NCI-H2227 treated with DMSO at 0.1 percent for 48 hours (cell line): ENCODE results near the gene FCN1.
"Not testable (repeated sequence)": the region's sequence is repeated elsewhere in the genome, so short reads cannot be mapped to it uniquely, and the experiment has no call there.

Source experiments
- DNase-seq: peaks from one replicate; lab custom pipeline; 2025; lab: John Stamatoyannopoulos, UW

FCN1 gene

DNA sequence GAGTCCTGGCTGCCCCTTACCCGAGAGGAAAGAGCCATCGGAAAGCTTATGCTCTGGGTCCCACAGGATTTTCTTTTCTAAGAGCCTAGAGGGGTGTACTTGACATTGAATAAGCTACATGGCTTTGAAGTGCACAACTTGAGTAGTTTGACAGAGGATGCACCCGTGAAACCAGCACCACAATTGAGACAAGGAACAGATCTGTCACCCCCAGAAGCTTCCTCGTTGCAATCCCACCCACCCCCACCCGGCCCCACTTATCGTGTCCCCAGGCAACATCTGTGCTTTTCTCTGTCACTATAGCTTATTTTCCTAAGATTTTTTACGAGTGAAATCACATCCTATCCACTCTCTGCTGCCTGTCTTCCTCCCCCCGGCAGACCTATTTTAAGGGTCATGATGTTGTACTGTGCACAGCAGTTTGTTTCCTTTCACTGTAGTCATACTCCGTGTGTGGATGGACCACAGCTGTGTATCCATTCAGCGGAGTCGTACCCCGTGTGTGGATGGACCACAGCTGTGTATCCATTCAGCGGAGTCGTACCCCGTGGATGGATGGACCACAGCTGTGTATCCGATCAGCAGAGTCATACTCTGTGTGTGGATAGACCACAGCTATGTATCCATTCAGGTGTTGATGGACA is 45.9 kb downstream of the FCN1 start:
- DNase-seq: no peak

DNA sequence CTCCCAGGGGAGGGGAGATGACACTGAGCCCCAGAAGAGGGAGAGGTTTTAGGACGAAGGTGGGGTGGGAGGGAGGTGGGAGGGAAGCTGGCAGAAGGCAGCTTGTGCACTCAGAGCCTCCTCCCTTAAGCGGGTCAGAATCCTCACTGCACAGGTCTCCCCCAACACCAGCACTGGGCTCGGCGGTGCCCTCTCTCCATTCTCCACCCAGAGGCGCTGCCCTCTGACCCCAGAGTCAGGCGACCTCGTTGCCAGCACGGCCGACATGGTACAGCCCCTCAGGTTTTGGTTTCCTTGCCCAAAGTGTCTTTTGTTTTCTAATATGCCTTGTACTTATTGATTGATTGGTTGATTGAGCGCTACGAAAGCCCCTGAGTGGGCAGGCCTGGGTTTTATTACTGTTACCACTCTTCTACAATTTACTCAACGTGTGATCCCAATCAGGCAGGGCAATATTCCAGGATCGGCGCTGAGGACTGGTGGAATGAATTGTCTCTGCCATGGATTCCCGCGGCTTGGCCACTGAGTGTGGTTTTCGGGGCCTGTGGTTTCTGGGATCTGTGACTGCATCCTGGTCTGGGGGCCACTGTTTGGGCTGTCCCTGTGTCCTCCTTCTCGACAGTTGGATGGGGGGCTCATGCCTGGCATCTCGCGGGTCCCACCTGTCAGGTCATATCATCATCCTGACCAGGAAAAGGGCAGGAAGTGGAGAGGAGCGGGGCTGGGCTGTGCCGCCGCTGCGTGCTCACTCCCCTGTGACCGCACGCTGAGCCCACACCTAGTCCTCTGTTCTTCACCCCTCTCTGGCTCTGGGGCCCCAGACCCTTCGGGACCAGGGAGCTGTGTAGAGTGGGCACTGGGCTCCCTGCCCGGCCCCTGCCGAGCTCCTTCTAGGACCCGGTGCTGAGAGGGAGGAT is 46.7 kb downstream of the FCN1 start:
- DNase-seq: no peak

DNA sequence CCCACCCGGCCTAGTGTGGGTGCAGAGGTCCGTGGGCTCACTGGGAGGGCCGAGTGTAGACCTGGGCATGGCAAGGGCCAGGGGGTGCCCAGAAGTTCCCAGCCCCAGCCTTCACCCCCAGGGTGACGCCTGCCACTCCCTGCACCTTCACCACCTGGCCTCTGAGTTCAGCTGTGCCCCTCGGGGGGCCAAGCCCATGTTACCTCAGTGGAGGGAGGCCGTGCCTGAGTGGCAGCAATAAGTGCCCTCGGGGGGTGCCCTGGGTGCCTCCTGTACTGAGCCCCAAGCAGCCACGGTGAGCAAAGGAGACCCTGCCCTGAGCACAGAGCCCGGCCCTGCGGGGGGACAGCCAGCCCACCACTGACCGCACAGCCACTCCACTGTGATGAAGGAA is 47.4 kb downstream of the FCN1 start:
- no peak for DNase-seq

DNA sequence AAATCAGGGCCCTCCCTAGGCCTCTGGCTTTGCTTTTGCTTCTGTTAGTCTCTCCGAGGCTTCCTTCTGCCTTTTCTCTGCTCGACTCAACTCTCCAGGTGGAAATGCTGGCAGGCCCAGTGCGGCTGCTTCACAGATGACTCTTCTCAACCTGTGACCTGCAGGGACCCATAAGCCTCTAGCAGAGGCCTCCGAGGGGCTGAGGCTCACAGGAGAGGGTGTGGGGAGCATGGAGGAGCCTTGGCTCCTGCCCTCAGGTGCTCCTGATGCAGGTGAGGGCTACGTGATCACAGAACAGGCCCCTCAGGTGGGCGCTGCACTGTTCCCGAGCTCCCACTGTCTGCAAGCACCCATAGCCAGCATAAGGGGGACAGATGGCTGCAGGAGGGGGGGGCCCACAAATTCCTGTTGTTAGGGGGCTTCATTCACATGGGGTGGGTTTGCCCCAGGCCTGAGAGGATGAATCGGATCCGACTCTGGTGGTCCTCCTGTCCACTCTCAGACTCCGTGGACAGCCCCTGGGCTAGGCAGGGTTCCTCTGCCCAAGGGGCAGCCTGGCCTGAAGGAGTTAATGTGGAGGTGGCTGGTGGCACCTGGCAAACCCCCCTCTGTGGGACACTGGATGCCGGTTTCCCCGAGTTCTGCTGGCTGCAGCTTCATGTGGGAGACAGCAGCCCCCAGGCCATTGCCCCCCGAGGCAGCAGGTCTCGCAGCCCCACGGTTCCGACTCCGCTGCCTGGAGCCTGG is 48.0 kb downstream of the FCN1 start:
- DNase-seq: no peak

DNA sequence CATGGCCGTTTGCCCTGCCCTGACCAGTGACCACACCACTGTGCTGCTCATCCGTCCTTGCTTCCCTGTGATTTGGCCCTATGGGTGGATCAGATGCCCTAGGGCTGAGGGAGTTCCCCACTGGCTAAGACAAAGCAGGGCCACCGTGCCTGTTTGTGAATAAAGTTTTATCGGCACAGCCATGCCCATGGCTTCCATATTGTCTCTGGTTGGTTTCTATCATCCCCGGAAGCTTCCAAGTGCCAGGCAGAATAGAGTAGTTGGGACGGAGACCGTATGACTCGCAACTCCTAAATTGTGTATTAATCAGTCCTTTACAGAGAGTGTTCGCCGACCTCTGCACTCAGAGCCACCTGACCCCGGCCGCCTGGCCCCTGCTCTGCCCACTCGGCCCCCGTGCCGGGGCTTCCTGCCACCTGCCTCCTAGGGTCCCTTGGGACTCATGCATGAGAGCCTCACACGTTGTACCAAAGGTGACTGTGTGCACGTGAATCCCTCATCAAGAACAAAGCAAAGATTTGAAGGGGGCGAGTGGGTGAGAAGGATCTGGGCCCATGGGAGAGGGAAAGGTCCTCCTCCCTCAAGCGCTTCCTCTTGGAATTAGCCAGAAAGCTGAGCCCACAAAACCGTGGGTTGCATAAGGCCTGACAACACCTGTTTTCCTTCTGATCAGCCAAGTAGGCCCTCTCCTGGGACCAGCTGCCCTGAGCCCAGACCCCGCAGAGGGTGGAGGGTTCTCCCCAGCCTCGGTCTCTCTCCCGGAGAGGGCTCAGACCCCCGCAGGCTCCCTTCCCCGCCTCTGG is 48.8 kb downstream of the FCN1 start:
- no peak for DNase-seq

DNA sequence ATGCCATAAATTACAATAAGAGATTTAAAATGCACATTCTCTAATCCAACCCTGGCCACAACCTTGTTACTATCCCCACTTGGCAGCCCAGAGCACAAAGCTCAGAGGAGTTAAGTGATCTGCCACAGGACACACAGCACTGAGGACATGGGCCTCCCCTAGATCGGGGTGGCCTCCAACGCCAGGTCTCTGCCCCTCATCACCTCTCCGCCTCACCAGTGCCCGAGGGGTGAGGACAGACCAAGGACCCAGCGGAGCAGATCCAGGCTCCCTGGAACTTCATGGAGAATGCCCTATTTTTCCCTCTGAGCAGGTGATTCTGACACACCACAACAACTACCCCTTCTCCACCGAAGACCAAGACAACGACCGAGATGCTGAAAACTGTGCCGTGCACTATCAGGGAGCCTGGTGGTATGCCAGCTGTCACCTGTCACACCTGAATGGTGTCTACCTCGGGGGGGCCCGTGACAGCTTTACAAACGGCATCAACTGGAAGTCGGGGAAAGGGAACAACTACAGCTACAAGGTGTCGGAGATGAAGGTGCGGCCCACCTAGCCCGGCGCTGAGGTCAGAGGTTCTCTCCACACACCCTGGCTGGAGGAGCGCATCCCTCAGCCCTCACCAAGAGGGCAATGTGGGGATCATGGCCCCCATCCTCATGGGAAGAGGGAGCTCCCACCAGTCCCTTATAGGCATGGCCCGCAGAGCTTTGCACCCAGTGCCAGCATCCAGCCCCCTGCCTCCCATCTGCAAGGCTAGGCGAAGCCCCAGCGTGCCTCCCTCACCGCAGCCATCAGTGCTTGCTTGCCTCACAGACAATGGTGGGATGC is 49.6 kb downstream of the FCN1 start:
- no peak for DNase-seq

DNA sequence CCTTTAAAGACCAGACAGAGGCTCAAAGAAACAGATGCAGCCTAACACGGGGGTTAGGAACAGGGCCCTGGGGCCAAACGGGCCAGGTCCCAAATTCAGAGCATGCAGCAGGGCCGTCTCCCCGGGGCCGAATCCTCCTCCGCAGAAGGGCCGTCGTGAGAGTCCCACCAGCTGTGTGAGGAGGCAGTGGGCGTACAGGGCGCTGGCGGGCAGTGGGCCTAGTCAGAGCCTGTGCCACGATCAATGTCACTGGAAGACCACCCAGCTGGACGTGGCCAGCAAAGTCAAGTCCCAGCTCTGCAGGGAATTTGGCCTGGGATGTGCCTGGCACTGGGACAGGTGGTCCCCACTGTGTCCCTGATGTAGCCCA is 52.9 kb downstream of the FCN1 start:
- DNase-seq: no peak

DNA sequence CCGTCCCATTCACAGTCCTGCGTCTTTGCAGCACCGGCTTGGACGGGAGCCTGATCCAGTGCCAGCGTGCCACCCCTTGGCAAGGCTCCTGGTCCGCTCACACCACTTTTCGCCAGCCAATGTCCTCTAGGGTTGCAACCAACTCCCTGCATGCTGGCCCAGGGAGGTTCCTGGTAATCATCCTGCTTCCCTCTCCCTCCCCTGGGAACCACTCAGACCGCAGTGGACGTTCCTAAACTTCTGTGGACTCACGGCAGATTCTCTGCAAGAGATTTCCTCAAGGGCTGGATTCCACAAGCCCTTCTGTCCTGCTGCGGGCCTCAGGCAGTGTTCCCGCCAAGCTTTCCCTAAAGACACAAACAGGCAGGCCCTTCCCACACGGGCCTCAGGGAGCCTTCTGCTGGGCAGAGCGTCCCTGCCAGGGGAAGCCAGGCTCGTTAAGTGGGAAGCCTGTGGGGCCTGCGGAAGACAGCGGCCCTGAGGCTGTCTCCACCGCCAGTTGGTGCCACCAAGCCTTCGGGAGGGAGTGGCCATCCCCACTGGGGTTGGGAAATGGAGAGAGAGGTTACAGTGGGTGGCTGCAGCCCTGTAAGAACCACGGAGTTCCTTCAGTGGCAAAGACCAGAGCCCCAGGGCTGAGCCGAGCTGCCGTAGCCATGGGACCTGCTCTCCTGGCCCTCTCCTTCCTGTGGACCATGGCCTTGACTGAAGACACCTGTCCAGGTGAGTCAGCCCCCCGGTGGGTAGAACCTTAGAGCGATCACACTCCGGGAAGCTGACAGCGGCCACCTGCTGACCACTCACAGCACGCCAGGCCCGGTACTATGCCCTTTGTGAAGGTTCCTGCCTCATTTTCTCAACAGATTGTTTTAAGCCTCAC is 53.5 kb downstream of the FCN1 start:
- DNase-seq: no peak

DNA sequence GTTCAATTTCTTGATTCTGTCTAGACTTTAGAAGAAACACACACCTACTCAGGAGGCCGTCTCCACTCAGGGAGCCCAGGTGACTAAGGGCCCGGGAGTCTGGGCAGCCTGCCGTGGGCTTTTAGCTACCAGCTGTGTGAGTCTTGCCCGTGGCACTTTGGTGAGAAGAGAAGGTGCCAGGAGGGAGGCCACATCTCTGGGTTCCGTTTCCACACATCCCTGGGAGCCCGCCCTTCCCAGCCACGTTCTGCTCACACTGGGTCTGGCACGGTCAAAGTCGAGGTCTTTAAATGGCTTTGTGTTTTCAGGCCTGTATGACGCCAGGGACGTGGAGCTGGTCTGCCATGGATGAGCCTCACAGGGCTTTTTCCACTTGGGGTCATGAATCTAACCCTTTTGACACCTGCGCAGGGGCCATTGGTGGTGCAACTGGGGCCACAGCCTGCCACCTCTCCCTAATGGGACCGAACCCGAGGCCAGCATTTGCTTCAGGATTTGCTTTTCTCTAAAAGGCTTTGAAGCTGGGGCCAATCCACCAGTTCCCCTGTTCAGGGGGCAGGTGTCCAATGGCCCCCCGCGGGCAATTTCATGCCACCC is 54.3 kb downstream of the FCN1 start:
- no peak for DNase-seq

DNA sequence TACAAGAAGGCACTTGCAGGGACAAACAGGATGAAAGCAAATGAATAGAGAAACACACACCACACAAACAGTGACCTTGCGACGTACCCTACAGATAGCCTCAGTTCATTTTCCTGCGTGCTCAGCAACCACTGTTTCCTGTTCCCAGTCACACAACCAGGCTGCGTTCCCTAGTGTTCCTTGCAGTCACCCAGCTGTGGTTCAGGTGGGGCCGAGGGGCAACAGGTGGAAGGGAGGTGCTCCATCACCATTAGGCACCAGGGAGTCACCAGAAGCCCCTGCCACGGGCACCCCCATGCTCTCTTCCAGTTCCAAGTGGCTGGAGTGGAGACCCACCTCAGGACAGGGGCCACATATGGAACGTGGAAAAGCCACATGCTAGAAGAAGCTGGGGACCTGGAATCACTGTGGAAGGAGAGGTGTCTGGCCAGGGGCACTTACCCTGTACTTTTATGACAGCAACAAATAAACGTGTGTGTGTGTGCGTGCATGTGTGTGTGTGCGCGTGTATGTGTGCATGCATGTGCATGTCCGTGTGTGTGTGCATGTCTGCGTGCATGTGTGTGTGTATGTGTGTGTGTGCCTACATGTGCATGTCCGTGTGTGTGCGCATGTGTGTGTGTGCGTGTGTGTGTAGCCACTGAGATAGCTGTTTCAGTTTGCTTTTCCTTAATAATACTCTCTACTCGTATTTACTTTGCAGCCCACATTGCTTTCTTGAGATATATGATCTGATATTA is 55.9 kb downstream of the FCN1 start:
- no peak for DNase-seq

DNA sequence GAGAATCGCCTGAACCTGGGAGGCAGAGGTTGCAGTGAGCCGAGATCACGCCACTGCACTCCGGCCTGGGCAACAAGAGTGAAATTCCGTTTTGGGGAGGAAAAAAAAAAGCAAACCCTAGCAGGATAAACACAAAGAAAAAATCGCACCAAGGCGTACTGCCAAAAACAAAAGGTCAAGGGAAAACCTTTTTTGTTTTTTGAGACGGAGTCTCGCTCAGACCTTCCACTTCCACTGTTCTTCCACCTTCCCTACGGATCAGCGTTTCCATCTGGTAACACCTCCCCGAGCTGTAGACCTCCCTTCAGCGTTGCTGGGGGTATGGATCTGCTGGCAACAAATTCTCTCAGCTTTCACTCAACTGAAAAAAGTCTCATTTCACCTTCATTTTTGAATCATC is 57.2 kb downstream of the FCN1 start:
- DNase-seq: no peak

DNA sequence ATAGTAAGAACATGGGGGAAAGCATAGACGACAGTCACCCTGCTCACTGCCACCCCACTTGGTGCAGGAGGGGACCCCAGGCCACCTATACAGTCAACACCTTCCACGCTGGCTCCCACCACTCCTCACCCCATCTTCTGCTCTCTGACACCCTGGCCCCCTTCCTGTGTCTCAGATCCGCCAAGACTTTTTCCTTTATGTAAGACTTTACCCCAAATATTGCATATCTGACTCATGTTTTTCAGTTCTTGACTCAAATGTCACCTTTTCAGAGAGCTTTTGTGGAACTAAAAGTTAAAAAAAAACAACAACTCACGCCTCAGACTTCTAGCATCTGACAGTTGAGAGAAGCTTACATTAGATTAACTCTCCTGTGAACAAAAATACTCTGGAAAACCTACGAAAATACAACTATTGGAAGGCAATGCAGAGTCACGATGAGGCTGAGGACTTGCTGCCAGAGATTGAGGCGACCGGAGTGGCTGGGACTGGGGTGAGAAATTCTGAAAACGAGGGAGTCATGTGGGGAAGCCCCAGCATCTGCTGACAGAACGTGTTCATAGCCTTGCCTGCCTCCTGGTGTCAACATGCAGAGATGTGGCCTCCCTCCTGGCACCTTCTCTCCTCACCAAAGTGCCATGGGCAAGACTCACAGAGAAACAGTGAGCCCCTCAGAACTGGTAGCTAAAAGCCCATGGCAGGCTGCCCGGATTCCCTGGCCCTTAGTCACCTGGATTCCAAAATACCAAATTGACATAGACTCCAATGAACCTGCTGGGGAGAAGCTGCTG is 59.5 kb downstream of the FCN1 start:
- DNase-seq: no peak

DNA sequence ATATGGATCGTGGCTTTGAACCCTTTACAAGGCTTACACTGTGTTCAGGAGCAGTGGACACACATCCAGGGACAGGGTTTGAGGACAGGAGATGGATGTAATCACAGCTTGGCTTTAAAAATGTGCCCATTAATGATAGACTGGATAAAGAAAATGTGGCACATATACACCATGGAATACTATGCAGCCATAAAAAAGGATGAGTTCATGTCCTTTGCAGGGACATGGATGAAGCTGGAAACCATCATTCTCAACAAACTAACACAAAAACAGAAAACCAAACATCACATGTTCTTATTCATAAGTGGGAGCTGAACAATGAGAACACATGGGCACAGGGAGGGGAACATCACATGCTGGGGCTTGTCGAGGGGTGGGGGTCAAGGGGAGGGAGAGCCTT is 60.3 kb downstream of the FCN1 start:
- not testable (repeated sequence) for DNase-seq

DNA sequence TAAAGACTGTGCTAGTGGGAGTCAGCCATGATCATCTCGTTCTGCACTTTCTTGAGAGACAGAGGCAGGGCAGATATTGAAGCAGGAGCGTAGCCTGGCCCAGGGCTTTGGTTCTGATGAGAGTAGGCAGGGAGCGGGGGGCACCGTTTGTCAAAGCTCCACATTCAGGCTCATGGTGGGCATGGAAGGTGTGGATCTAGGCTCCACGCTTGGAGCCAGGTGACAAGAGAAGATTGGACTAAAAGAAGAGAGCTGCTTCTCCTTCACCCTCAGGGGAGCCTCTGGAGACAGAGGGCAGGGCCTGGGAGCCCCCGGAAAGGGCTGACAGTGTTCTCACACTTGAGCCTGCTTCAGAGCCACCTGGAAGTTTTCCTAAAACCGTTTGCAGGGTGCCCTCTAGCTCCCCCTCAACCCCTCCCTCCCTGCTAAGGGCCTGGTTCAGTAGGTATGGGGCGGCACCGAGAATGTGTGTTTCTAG is 61.8 kb downstream of the FCN1 start:
- DNase-seq: no peak
